Adrenal gland (tissue), 5 donors: Measurements from ENCODE around the gene SPOCK2.

Experiments used
- POLR2A ChIP-seq, 2 donors: fragments of 450-650 bp; IDR thresholded peaks; one replicate each; pipeline ENCODE4 v1.6.1; 2017; ENCODE audit warnings: antibody characterized with exemption in 2 of 2, mild to moderate bottlenecking in 2 of 2, moderate library complexity in 1 of 2
- TF ChIP-seq, protein P1 (sequence below), 6 experiments: fragments of 450-650 bp in 4 of 6; fragments of 200-600 bp in 2 of 6; sonication (generic) in 1 of 6; IDR thresholded peaks; 1 replicate in 5 of 6; 2 replicates in 1 of 6; pipeline versions ENCODE4 v1.5.1 to v1.8.0; 2016 to 2021; ENCODE audit warnings: antibody characterized with exemption in 6 of 6, mild to moderate bottlenecking in 2 of 6, moderate library complexity in 1 of 6
- donor health status: DM: no; HTN: no; CAD: no.

- TF ChIP-seq POLR2A (IDR thresholded peaks at IDR 0.05): no peak
- TF ChIP-seq, protein P1, sequence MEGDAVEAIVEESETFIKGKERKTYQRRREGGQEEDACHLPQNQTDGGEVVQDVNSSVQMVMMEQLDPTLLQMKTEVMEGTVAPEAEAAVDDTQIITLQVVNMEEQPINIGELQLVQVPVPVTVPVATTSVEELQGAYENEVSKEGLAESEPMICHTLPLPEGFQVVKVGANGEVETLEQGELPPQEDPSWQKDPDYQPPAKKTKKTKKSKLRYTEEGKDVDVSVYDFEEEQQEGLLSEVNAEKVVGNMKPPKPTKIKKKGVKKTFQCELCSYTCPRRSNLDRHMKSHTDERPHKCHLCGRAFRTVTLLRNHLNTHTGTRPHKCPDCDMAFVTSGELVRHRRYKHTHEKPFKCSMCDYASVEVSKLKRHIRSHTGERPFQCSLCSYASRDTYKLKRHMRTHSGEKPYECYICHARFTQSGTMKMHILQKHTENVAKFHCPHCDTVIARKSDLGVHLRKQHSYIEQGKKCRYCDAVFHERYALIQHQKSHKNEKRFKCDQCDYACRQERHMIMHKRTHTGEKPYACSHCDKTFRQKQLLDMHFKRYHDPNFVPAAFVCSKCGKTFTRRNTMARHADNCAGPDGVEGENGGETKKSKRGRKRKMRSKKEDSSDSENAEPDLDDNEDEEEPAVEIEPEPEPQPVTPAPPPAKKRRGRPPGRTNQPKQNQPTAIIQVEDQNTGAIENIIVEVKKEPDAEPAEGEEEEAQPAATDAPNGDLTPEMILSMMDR (IDR thresholded peaks at IDR 0.05): no peak
Measured at GRCh38 chr10:72132854-72133253, 44.5 kb upstream of the SPOCK2 start.
